Neural cell (in vitro differentiated cells): ENCODE results near the gene CCDC106. TPM values are rescaled to one million over a fixed set of nuclear protein-coding genes. Genes with fewer than 3 reads are reported as not detected.
A peak's percentile ranks its signal among the peaks of the same experiment; 100 is the strongest.

Source experiments
- H2AFZ ChIP-seq: fragments of 200-600, 300-800 bp; sonication (generic), shearing (Covaris generic); 2 replicates; pipeline ENCODE4 v1.6.0; 2014; ENCODE audit warnings: low read depth, mild to moderate bottlenecking, antibody characterized with exemption, low read length, moderate library complexity
- H3F3A ChIP-seq: fragments of 200-600 bp; shearing (Covaris generic); 2 replicates; pipeline ENCODE4 v1.6.1; 2016; ENCODE audit warnings: mild to moderate bottlenecking, moderate library complexity, mixed read lengths, antibody characterized with exemption, low read length; ENCODE audit not compliant: insufficient read depth, poor library complexity, severe bottlenecking
- H3K27ac ChIP-seq: fragments of 200-600, 300-800 bp; sonication (generic), shearing (Covaris generic); 2 replicates; pipeline ENCODE4 v1.5.1; 2014; ENCODE audit warnings: mild to moderate bottlenecking, low read length, moderate library complexity
- H3K27me3 ChIP-seq: fragments of 300-800, 200-600 bp; sonication (generic), shearing (Covaris generic); 2 replicates; pipeline ENCODE4 v1.6.0; 2014; ENCODE audit warnings: mild to moderate bottlenecking, low read depth, low read length, moderate library complexity; ENCODE audit not compliant: insufficient read depth
- H3K36me3 ChIP-seq: fragments of 300-800, 200-600 bp; sonication (generic), shearing (Covaris generic); 2 replicates; pipeline ENCODE4 v1.5.1; 2014; ENCODE audit warnings: mild to moderate bottlenecking, antibody characterized with exemption, low read length, moderate library complexity; ENCODE audit not compliant: insufficient read depth
- H3K4me2 ChIP-seq: fragments of 300-800, 200-600 bp; sonication (generic), shearing (Covaris generic); 2 replicates; pipeline ENCODE4 v1.6.0; 2014; ENCODE audit warnings: mild to moderate bottlenecking, low read length
- H3K4me3 ChIP-seq: fragments of 300-800, 200-600 bp; sonication (generic), shearing (Covaris generic); 2 replicates; pipeline ENCODE4 v1.5.1; 2014; ENCODE audit warnings: mild to moderate bottlenecking, low read length, moderate library complexity
- H3K79me2 ChIP-seq: fragments of 200-600 bp; shearing (Covaris generic); replicated peaks from 2 replicates; pipeline ENCODE4 v1.6.0; 2014; ENCODE audit warnings: mild to moderate bottlenecking, low read length, moderate library complexity; ENCODE audit not compliant: insufficient read depth
- H3K9ac ChIP-seq: fragments of 300-800, 200-600 bp; sonication (generic), shearing (Covaris generic); 2 replicates; pipeline ENCODE4 v1.6.1; 2016; ENCODE audit warnings: mild to moderate bottlenecking, low read length, mixed read lengths
- H3K9me2 ChIP-seq: fragments of 200-600 bp; shearing (Covaris generic); 2 replicates; pipeline ENCODE4 v1.6.1; 2016; ENCODE audit warnings: mild to moderate bottlenecking, low read length, mixed read lengths; ENCODE audit not compliant: insufficient read depth
- H3K9me3 ChIP-seq: fragments of 200-600, 300-800 bp; sonication (generic), shearing (Covaris generic); 2 replicates; pipeline ENCODE4 v1.6.1; 2016; ENCODE audit warnings: mild to moderate bottlenecking, mixed run types, low read length, moderate library complexity, mixed read lengths
- H4K20me1 ChIP-seq: fragments of 200-600 bp; shearing (Covaris generic); 2 replicates; pipeline ENCODE4 v1.6.1; 2016; ENCODE audit warnings: mild to moderate bottlenecking, mixed run types; ENCODE audit not compliant: insufficient read depth
- EP300 ChIP-seq: fragments of 450-650 bp; conservative IDR thresholded peaks from 2 replicates; pipeline ENCODE4 v1.6.1; 2014; ENCODE audit warnings: antibody characterized with exemption, mild to moderate bottlenecking, moderate library complexity; ENCODE audit not compliant: poor library complexity, severe bottlenecking
- EZH2 ChIP-seq: fragments of 200-600, 300-800 bp; shearing (Covaris generic), sonication (generic); IDR thresholded peaks from 2 replicates; pipeline ENCODE4 v1.6.1; 2014; ENCODE audit warnings: antibody characterized with exemption, low read length, borderline replicate concordance, mild to moderate bottlenecking; ENCODE audit not compliant: insufficient read depth, poor library complexity, severe bottlenecking
- MXI1 ChIP-seq: fragments of 450-650 bp; conservative IDR thresholded peaks from 2 replicates; pipeline ENCODE4 v1.6.1; 2014; ENCODE audit warnings: antibody characterized with exemption, mild to moderate bottlenecking; ENCODE audit not compliant: poor library complexity, severe bottlenecking
- POLR2AphosphoS5 ChIP-seq: IDR thresholded peaks from 2 replicates; pipeline ENCODE4 v1.6.1; 2012
- RAD21 ChIP-seq: fragments of 450-650 bp; conservative IDR thresholded peaks from 2 replicates; pipeline ENCODE4 v1.6.1; 2014; ENCODE audit warnings: antibody characterized with exemption, mild to moderate bottlenecking, moderate library complexity
- REST ChIP-seq: IDR thresholded peaks from 2 replicates; pipeline ENCODE4 v1.6.1; 2012; ENCODE audit warnings: borderline replicate concordance
- SMC3 ChIP-seq: fragments of 450-650 bp; conservative IDR thresholded peaks from 2 replicates; pipeline ENCODE4 v1.6.1; 2014; ENCODE audit warnings: antibody characterized with exemption, mild to moderate bottlenecking, moderate library complexity; ENCODE audit not compliant: poor library complexity
- TAF1 ChIP-seq: IDR thresholded peaks from 2 replicates; pipeline ENCODE4 v1.6.1; 2012; ENCODE audit warnings: low read depth
- polyA plus RNA-seq: library from polyadenylated mRNA; depleted of rRNA; stranded (reverse); fragments of >200 nt; gene quantifications from 2 replicates; pipeline ENCODE4 v1.2.3, GENCODE V29; 2014

Gene CCDC106
- polyA plus RNA-seq, 1 donor from 2014 or later: 33.8 TPM

DNA sequence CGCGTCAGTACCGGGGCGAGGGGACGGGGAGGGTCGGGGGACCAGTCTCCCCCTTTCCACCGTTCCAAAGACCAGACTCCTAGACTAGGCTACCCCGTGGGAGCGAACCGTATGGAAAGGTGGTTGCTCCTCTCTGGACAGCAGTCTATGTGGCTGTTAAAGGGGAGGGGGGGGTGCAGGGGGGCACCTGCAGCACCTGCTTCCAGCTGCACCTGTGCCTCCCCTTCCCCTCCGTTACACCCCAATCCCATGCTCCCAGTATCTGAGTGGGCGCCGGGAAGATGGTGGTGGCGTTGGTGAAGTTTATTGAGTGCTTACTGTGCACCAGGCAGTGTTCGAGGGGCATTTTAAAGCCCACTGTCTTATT lies 47.4 kb upstream of the CCDC106 start:
- H3K36me3 ChIP-seq: no peaks in the 10 kb centered on the region
- H3K27me3 ChIP-seq: no peaks in the 10 kb centered on the region
- no peaks in the 10 kb centered on the region for H3F3A ChIP-seq
- H3K79me2 ChIP-seq: peaks cover 5% of the 10 kb centered on the region
- peak overlapping the region; percentile 73 for H2AFZ ChIP-seq
- H3K9ac ChIP-seq: peak overlapping the region; percentile 91
- no peaks in the 10 kb centered on the region for H4K20me1 ChIP-seq
- peak overlapping the region; percentile 99 for H3K27ac ChIP-seq
- no peaks in the 10 kb centered on the region for H3K9me2 ChIP-seq
- no peak for TF ChIP-seq REST
- peak; percentile 83 for TF ChIP-seq POLR2AphosphoS5
- no peak for TF ChIP-seq TAF1
- no peaks in the 10 kb centered on the region for H3K9me3 ChIP-seq
- peak overlapping the region; percentile 75 for H3K4me3 ChIP-seq
- peak overlapping the region; percentile 80 for H3K4me2 ChIP-seq

GRCh38 chr19:55601084-55601483 lies 46.9 kb upstream of the CCDC106 start:
- Histone ChIP-seq H4K20me1 (no peaks in the 10 kb centered on the region), H3K9ac (peak overlapping the region; percentile 91), H3K9me3 (no peaks in the 10 kb centered on the region), H3F3A (no peaks in the 10 kb centered on the region), H3K36me3 (no peaks in the 10 kb centered on the region), H3K27me3 (no peaks in the 10 kb centered on the region), H3K4me3 (peak overlapping the region; percentile 75), H3K79me2 (peaks cover 5% of the 10 kb centered on the region), H3K9me2 (no peaks in the 10 kb centered on the region), H3K27ac (peak overlapping the region; percentile 99), H3K4me2 (peak overlapping the region; percentile 80), H2AFZ (no peak overlapping the region)
- TF ChIP-seq EZH2 (no peak), EP300 (no peak), RAD21 (no peak), REST (no peak), POLR2AphosphoS5 (no peak), MXI1 (no peak), SMC3 (no peak)
